ENCODE data around the gene TRERF1. TPM values are rescaled to one million over a fixed set of nuclear protein-coding genes. Genes with fewer than 3 reads are reported as not detected.

The TRERF1 gene
- total RNA-seq, 6 experiments from 2014 or later = 10.5 to 16.4 (median 15.2) TPM

DNA sequence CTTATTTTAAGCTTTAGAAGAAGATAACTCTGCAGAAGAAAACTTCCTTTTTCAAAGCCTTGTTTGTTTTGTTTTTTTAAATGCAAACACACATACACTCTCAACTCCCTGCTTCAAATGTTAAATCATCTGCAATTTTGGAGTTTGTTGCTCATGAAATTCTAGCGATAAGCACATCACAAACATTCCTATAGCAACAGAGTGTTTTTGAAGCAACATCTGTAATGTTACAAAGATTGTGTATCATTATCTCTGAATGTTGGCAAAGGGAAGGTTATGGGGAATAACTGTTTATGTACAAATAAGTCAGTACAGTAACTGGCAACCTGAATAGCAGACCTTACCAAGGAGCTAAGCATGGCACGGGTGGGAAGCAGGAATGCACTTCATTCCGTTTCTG lies 149.3 kb downstream of the TRERF1 start:
- peak overlapping the region; percentile 10; the same call in 1 of the 2 replicates for H3K27ac Mint-ChIP-seq
- DNase-seq = peak; percentile 24
- H3K27me3 Mint-ChIP-seq (ENCODE audit: insufficient read depth) = no peaks in the 10 kb centered on the region; the same call in none of the 2 replicates
- H3K4me3 Mint-ChIP-seq = no peak overlapping the region
- H3K36me3 Mint-ChIP-seq (ENCODE audit: low read depth) = peaks cover 11% of the 10 kb centered on the region
- no peaks in the 10 kb centered on the region for H3K9me3 Mint-ChIP-seq
- TF ChIP-seq, protein P1, sequence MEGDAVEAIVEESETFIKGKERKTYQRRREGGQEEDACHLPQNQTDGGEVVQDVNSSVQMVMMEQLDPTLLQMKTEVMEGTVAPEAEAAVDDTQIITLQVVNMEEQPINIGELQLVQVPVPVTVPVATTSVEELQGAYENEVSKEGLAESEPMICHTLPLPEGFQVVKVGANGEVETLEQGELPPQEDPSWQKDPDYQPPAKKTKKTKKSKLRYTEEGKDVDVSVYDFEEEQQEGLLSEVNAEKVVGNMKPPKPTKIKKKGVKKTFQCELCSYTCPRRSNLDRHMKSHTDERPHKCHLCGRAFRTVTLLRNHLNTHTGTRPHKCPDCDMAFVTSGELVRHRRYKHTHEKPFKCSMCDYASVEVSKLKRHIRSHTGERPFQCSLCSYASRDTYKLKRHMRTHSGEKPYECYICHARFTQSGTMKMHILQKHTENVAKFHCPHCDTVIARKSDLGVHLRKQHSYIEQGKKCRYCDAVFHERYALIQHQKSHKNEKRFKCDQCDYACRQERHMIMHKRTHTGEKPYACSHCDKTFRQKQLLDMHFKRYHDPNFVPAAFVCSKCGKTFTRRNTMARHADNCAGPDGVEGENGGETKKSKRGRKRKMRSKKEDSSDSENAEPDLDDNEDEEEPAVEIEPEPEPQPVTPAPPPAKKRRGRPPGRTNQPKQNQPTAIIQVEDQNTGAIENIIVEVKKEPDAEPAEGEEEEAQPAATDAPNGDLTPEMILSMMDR (IDR thresholded peaks at IDR 0.05) = no peak
- H3K4me1 Mint-ChIP-seq (ENCODE audit: low read depth) = peaks cover 34% of the 10 kb centered on the region

DNA sequence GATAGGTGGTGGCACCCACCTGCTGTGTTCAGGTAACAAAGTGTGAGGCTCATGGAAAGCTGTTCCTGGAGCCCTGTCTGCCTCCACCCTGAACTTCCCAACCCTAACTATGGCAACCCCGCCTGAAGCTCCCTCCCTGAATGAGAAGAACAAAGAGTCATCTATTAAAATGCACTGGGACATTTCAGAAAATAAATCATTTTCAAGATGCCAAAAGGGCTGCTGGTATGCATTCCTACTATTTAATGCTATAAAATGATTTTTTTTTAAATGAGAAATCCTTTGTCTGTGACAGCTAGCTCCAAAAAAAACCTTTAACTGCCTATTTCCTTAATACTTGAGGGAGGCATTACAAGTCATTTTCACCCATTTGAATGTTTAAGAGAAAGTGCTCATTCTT lies 149.7 kb downstream of the TRERF1 start:
- Mint-ChIP-seq H3K27ac (no peak overlapping the region; the same call in 1 of the 2 replicates), H3K36me3 (ENCODE audit: low read depth) (peaks cover 11% of the 10 kb centered on the region), H3K4me1 (ENCODE audit: low read depth) (peaks cover 38% of the 10 kb centered on the region), H3K9me3 (no peaks in the 10 kb centered on the region), H3K4me3 (no peak overlapping the region), H3K27me3 (ENCODE audit: insufficient read depth) (no peaks in the 10 kb centered on the region; the same call in 1 of the 2 replicates)
- no peak for DNase-seq
- TF ChIP-seq, protein P1 (IDR thresholded peaks at IDR 0.05) = no peak

DNA sequence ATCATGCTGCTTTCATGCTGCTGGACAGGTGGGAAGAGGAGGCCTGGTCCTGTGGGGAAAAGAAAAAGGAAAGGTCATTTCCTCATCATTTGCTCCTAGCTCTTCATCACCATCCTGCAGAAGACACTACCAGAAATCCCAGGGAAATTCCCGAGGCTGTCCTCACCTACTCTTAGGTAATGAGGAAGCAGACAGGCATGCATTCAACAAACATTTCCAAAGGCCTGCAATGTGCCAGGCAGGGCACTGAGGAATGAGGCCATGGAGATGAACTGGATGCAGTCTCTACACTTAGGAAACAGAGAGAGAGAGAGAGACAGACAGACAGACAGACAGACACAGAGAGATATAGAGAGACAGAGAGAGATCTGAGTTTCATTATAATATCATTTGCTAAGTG lies 151.0 kb downstream of the TRERF1 start:
- Mint-ChIP-seq H3K4me3 (no peak overlapping the region), H3K27ac (no peak overlapping the region), H3K27me3 (ENCODE audit: insufficient read depth) (no peaks in the 10 kb centered on the region; the same call in 1 of the 2 replicates), H3K9me3 (no peaks in the 10 kb centered on the region), H3K36me3 (ENCODE audit: low read depth) (peaks cover 17% of the 10 kb centered on the region), H3K4me1 (ENCODE audit: low read depth) (peaks cover 51% of the 10 kb centered on the region)
- TF ChIP-seq, protein P1 (IDR thresholded peaks at IDR 0.05) = no peak
- no peak for DNase-seq

DNA sequence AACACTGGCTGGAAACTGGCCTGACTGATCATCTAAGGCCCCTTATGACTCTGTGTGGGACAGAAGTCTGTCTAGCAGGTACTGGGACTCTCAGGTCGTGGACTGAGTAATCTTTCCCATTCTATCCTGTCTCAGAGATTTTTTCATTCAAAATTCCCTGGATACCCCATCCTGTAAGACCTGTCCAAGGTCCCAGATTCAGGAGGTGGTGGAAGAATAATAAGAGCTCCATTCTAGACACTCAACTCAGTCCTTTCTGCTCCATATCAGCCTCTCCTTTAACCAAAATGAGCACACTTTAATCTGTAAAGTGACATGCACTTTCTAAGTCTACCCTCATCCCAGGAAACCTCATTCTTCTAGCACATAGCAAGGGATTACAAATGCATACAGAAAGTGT lies 151.5 kb downstream of the TRERF1 start:
- TF ChIP-seq, protein P1 (IDR thresholded peaks at IDR 0.05) = no peak
- DNase-seq = no peak
- Mint-ChIP-seq H3K27ac (no peak overlapping the region), H3K4me3 (no peak overlapping the region), H3K27me3 (ENCODE audit: insufficient read depth) (no peaks in the 10 kb centered on the region; the same call in 1 of the 2 replicates), H3K9me3 (no peaks in the 10 kb centered on the region), H3K36me3 (ENCODE audit: low read depth) (peaks cover 17% of the 10 kb centered on the region), H3K4me1 (ENCODE audit: low read depth) (peaks cover 56% of the 10 kb centered on the region)

DNA sequence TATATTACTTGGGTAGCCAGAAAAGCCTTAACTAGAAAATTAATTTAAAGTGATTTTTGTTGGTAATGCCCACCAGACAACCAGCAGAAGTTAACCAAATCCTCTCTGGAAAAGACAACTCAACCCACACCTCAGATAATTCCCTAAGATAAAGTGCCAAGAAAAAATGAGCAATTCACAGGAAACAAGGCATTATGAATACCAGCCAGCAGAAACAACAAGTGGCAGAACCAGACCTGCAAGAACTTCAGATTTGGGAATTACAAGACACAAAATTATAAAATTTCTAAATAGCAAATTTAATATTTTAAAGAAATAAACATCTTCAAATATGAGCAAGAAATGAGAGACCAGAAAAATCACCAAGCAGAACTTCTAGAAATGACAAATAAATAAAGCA lies 154.1 kb downstream of the TRERF1 start:
- DNase-seq = no peak
- TF ChIP-seq, protein P1 (IDR thresholded peaks at IDR 0.05) = no peak
- Mint-ChIP-seq H3K36me3 (ENCODE audit: low read depth) (peaks cover 22% of the 10 kb centered on the region), H3K27me3 (ENCODE audit: insufficient read depth) (no peaks in the 10 kb centered on the region; the same call in 1 of the 2 replicates), H3K27ac (no peak overlapping the region), H3K9me3 (no peaks in the 10 kb centered on the region), H3K4me3 (no peak overlapping the region), H3K4me1 (ENCODE audit: low read depth) (peaks cover 68% of the 10 kb centered on the region)

All from HFFc6 (cell line).